HL-60 (cell line): ENCODE measurements around the gene MCM7.

ENCODE experiments used
- DNase-seq, 2 experiments: peaks; one replicate each; pipeline ENCODE4 v3.0.0-alpha.2; 2010 to 2020; ENCODE audit warnings: low read depth in 1 of 2, low spot score in 1 of 2
- H3K27ac ChIP-seq: fragments of 250-450 bp; sonication (Bioruptor Pico); replicated peaks from 2 replicates; pipeline ENCODE4 v1.5.1; 2020; ENCODE audit warnings: mild to moderate bottlenecking, moderate library complexity
- H3K27me3 ChIP-seq: fragments of 250-450 bp; sonication (Bioruptor Pico); 2 replicates; pipeline ENCODE4 v1.5.1; 2021; ENCODE audit warnings: mild to moderate bottlenecking, moderate library complexity; ENCODE audit not compliant: insufficient read depth, poor library complexity, severe bottlenecking
- H3K4me3 ChIP-seq: replicated peaks from 2 replicates; pipeline ENCODE4 v1.5.1; 2011; ENCODE audit warnings: mild to moderate bottlenecking, control low read depth, low read length; ENCODE audit not compliant: insufficient read depth
- GABPA ChIP-seq: IDR thresholded peaks from 2 replicates; pipeline ENCODE4 v1.6.1; 2012; ENCODE audit warnings: low read depth
- POLR2AphosphoS5 ChIP-seq: IDR thresholded peaks from 2 replicates; pipeline ENCODE4 v1.6.1; 2012; ENCODE audit warnings: low read depth
- SPI1 ChIP-seq: IDR thresholded peaks from 2 replicates; pipeline ENCODE4 v1.6.1; 2012; ENCODE audit warnings: low read depth, mild to moderate bottlenecking, borderline replicate concordance
- TF ChIP-seq, protein P1 (sequence below): IDR thresholded peaks from one replicate; pipeline ENCODE4 v1.5.1; 2011; ENCODE audit warnings: low read length, control low read depth, inconsistent platforms; ENCODE audit not compliant: insufficient read depth
- TF ChIP-seq, protein P2 (sequence below): IDR thresholded peaks from 2 replicates; pipeline ENCODE4 v1.6.1; 2012; ENCODE audit warnings: low read depth; ENCODE audit not compliant: insufficient replicate concordance

Gene MCM7

DNA sequence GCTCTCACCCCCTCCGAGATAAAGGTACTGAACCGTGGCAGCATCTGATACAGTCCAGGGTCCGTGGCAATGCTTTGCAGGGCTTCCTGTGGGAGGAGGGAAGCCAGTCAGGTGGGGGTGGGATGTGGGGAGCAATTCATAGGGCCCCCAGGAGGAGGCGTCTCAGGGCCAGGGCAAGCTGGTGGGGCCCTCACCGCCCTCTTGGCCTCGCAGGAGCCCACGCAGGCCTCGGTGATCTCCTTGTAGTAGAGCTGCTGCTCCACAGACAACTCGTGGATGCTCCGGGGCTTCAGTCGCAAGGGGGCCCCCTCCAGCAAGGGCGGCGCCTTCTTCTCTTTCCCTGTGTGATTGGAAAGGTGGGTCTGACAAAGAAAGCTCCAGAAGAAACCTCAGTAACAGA lies 10.7 kb upstream of the MCM7 start:
- DNase-seq: no peak
- H3K27ac ChIP-seq: no peak overlapping the region
- no peak for TF ChIP-seq SPI1
- no peak for TF ChIP-seq GABPA
- TF ChIP-seq, protein P1, sequence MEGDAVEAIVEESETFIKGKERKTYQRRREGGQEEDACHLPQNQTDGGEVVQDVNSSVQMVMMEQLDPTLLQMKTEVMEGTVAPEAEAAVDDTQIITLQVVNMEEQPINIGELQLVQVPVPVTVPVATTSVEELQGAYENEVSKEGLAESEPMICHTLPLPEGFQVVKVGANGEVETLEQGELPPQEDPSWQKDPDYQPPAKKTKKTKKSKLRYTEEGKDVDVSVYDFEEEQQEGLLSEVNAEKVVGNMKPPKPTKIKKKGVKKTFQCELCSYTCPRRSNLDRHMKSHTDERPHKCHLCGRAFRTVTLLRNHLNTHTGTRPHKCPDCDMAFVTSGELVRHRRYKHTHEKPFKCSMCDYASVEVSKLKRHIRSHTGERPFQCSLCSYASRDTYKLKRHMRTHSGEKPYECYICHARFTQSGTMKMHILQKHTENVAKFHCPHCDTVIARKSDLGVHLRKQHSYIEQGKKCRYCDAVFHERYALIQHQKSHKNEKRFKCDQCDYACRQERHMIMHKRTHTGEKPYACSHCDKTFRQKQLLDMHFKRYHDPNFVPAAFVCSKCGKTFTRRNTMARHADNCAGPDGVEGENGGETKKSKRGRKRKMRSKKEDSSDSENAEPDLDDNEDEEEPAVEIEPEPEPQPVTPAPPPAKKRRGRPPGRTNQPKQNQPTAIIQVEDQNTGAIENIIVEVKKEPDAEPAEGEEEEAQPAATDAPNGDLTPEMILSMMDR: no peak
- no peak for TF ChIP-seq POLR2AphosphoS5
- TF ChIP-seq, protein P2, sequence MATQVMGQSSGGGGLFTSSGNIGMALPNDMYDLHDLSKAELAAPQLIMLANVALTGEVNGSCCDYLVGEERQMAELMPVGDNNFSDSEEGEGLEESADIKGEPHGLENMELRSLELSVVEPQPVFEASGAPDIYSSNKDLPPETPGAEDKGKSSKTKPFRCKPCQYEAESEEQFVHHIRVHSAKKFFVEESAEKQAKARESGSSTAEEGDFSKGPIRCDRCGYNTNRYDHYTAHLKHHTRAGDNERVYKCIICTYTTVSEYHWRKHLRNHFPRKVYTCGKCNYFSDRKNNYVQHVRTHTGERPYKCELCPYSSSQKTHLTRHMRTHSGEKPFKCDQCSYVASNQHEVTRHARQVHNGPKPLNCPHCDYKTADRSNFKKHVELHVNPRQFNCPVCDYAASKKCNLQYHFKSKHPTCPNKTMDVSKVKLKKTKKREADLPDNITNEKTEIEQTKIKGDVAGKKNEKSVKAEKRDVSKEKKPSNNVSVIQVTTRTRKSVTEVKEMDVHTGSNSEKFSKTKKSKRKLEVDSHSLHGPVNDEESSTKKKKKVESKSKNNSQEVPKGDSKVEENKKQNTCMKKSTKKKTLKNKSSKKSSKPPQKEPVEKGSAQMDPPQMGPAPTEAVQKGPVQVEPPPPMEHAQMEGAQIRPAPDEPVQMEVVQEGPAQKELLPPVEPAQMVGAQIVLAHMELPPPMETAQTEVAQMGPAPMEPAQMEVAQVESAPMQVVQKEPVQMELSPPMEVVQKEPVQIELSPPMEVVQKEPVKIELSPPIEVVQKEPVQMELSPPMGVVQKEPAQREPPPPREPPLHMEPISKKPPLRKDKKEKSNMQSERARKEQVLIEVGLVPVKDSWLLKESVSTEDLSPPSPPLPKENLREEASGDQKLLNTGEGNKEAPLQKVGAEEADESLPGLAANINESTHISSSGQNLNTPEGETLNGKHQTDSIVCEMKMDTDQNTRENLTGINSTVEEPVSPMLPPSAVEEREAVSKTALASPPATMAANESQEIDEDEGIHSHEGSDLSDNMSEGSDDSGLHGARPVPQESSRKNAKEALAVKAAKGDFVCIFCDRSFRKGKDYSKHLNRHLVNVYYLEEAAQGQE: no peak
- H3K4me3 ChIP-seq: no peak overlapping the region
- no peaks in the 10 kb centered on the region for H3K27me3 ChIP-seq

DNA sequence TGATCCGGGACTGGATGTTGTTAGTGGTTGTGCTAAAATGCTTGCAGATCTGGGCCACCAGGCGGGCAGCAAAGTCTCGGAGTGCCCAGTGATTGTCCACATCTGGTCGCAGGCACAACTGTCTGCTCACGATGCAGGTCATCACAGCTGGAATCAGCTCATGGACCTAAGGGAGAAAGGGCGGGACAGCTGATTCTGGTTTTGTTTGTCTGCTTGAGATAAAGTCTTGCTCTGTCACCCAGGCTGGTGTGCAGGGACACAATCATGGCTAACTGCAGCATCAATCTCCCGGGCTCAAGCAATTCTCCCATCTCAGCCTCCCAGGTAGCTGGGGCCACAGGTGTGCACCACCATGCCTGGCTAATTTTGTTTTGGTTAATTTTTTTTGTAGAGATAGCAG lies 10.0 kb upstream of the MCM7 start:
- no peak for TF ChIP-seq GABPA
- no peak for TF ChIP-seq POLR2AphosphoS5
- TF ChIP-seq, protein P1: no peak
- TF ChIP-seq, protein P2: no peak
- no peak for TF ChIP-seq SPI1
- Histone ChIP-seq H3K27me3 (no peaks in the 10 kb centered on the region), H3K4me3 (no peak overlapping the region), H3K27ac (no peak overlapping the region)
- DNase-seq: no peak

DNA sequence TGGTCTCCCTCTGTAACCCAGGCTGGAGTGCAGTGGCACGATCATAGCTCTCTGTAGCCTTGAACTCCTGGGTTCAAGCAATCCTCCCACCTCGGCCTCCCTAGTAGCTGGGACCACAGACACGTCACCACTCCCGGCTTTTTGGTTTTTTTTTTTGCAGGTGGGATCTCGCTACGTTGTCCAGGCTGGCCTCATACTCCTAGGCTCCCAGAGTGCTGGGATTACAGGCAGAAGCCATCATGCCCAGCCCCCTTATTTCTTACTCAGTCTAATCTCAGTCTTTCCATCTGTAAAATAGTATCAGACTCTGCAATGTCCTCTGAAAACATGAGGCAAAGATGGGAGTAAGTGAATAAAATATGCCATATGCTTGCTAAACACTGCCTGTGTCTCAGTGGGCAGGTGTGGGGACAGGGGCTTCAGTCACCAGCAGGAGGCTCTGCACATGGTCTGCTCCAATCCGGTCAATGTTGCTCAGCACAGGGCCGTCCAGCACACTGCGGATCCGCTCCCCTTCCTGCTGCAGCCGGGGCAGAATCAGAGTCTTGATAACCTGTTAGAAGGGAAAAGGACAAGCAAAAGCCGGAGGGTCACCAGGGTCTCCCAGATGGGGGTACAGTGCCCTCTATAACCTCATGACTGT lies 8.4 kb upstream of the MCM7 start:
- Histone ChIP-seq H3K4me3 (no peak overlapping the region), H3K27ac (no peak overlapping the region), H3K27me3 (no peaks in the 10 kb centered on the region)
- no peak for DNase-seq
- TF ChIP-seq, protein P2: no peak
- TF ChIP-seq, protein P1: no peak
- TF ChIP-seq POLR2AphosphoS5 (no peak), SPI1 (no peak), GABPA (no peak)
